ENCODE data around the gene NDUFA5.
A peak's percentile ranks its signal among the peaks of the same experiment; 100 is the strongest.

Gene NDUFA5

GRCh38 chr7:123557398-123558288, at the start of gene NDUFA5:
TSS of gene NDUFA5 (minus strand) at chr7:123557818. CDS start at chr7:123557795, 23 bp downstream.
- DNase-seq, result peak; percentile 98

GRCh38 chr7:123604739-123605138, 47.1 kb upstream of the NDUFA5 start:
- DNase-seq, result no peak

GRCh38 chr7:123602648-123603047, 45.0 kb upstream of the NDUFA5 start:
- no peak for DNase-seq

- DNase-seq, result no peak
Measured at GRCh38 chr7:123601530-123601929, 43.9 kb upstream of the NDUFA5 start, which contains the start of gene ASB15. TSS of gene ASB15 (plus strand) at chr7:123601821. CDS start at chr7:123614503, 12,682 bp downstream.

- DNase-seq, result no peak
Measured at GRCh38 chr7:123600876-123601275, 43.3 kb upstream of the NDUFA5 start.

GRCh38 chr7:123599766-123600165, 42.1 kb upstream of the NDUFA5 start:
- DNase-seq, result no peak

- DNase-seq, result no peak
Measured at GRCh38 chr7:123598657-123599056, 41.0 kb upstream of the NDUFA5 start.

GRCh38 chr7:123594813-123595241, 37.2 kb upstream of the NDUFA5 start:
- no peak for DNase-seq

GRCh38 chr7:123588376-123588775, 30.8 kb upstream of the NDUFA5 start:
- no peak for DNase-seq

- no peak for DNase-seq
Measured at GRCh38 chr7:123583821-123584220, 26.2 kb upstream of the NDUFA5 start.

GRCh38 chr7:123581162-123581459, 23.5 kb upstream of the NDUFA5 start:
- no peak for DNase-seq

- DNase-seq, result peak; percentile 14
Measured at GRCh38 chr7:123580406-123581161, 23.0 kb upstream of the NDUFA5 start.

GRCh38 chr7:123579416-123579815, 21.8 kb upstream of the NDUFA5 start:
- DNase-seq, result no peak

GRCh38 chr7:123573896-123574467, 16.4 kb upstream of the NDUFA5 start:
- DNase-seq, result no peak

GRCh38 chr7:123573341-123573740, 15.7 kb upstream of the NDUFA5 start:
- DNase-seq, result no peak

- no peak for DNase-seq
Measured at GRCh38 chr7:123571684-123572083, 14.1 kb upstream of the NDUFA5 start.

GRCh38 chr7:123571187-123571586, 13.6 kb upstream of the NDUFA5 start:
- no peak for DNase-seq

- peak; percentile 23 for DNase-seq
Measured at GRCh38 chr7:123570390-123571182, 13.0 kb upstream of the NDUFA5 start.

GRCh38 chr7:123569352-123570010, 11.9 kb upstream of the NDUFA5 start:
- DNase-seq, result no peak

GRCh38 chr7:123562121-123562520, 4.5 kb upstream of the NDUFA5 start:
- no peak for DNase-seq

- no peak for DNase-seq
Measured at GRCh38 chr7:123558289-123558874, 764 bp upstream of the NDUFA5 start.

- peak; percentile 34 for DNase-seq
Measured at GRCh38 chr7:123557016-123557397, 611 bp downstream of the NDUFA5 start.

Data from NCI-H1105 treated with DMSO at 0.1 percent for 48 hours (cell line).